Measurements from ENCODE around the gene KCND2.

GRCh38 chr7:120475994-120476393 is 203.0 kb downstream of the KCND2 start:
- TF ChIP-seq EZH2 (IDR thresholded peaks at IDR 0.05; ENCODE audit: low read length, unreplicated experiment) (no peak), CTCF (conservative IDR thresholded peaks at IDR 0.05; ENCODE audit: low read depth, low read length) (no peak)

Measured in PC-3 (cell line).